Measurements from ENCODE around the gene CPZ. TPM values are rescaled to one million over a fixed set of nuclear protein-coding genes. Genes with fewer than 3 reads are reported as not detected.
"Not testable (repeated sequence)": the region's sequence is repeated elsewhere in the genome, so short reads cannot be mapped to it uniquely, and the experiment has no call there.

CPZ gene
- total RNA-seq, 1 donor from 2014 or later = 32.8 TPM

DNA sequence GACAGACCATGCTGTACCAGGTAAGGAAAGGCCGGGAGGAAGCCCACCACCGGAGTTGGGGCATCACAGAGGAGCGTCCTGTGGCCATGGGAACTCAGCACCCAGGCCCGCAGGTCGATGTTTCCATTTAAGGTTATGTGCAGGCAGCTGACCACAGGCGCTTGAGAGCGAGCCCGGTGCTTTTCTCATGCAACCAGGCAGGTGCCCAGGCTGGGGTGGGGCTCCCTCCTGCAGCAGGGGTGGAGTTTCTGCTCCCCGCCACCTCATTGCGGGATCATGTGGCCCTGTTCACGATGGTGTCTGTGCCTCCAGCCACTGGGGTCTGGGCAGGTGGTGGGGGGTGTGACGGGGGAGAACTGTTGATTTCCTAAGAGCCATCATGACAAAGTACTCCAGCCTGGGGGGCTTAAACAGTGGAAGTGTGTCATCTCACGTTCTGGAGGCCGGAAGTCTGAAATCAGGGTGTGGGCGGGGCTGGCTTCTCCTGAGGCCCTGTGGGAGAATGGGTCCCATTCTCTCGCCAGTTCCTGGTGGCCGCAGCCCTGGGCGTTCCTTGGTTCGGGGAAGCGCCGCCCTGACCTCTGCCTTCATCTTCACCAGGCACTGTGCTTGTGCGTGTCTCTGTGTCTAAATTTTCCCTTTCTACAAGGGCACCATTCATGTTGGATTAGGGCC is 60.9 kb downstream of the CPZ start:
- peaks cover 4% of the 10 kb centered on the region for H3K9me3 Mint-ChIP-seq
- H3K27me3 Mint-ChIP-seq (ENCODE audit: low read depth) = peaks cover 45% of the 10 kb centered on the region
- no peaks in the 10 kb centered on the region for H3K4me1 Mint-ChIP-seq
- H3K4me3 Mint-ChIP-seq = no peak overlapping the region
- H3K36me3 Mint-ChIP-seq = no peaks in the 10 kb centered on the region
- peak; percentile 9 to 33 for DNase-seq (ENCODE audit: low spot score in 2 of 2, unreplicated experiment in 2 of 2)
- H3K27ac Mint-ChIP-seq = no peak overlapping the region
- TF ChIP-seq, protein P1, sequence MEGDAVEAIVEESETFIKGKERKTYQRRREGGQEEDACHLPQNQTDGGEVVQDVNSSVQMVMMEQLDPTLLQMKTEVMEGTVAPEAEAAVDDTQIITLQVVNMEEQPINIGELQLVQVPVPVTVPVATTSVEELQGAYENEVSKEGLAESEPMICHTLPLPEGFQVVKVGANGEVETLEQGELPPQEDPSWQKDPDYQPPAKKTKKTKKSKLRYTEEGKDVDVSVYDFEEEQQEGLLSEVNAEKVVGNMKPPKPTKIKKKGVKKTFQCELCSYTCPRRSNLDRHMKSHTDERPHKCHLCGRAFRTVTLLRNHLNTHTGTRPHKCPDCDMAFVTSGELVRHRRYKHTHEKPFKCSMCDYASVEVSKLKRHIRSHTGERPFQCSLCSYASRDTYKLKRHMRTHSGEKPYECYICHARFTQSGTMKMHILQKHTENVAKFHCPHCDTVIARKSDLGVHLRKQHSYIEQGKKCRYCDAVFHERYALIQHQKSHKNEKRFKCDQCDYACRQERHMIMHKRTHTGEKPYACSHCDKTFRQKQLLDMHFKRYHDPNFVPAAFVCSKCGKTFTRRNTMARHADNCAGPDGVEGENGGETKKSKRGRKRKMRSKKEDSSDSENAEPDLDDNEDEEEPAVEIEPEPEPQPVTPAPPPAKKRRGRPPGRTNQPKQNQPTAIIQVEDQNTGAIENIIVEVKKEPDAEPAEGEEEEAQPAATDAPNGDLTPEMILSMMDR (IDR thresholded peaks at IDR 0.05; ENCODE audit: unreplicated experiment) = no peak

DNA sequence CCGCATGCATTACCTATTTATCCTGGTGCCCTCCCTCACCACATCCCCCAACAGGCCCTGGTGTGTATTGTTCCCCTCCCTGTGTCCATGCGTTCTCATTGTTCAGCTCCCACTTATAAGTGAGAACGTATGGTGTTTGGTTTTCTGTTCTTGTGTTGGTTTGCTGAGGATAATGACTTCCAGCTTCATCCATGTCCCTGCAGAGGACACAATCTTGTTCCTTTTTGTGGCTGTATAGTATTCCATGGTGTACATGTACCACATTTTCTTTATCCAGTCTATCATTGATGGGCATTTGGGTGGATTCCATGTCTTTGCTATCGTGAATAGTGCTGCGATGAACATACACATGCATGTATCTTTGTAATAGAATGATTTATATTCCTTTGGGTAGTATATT is 61.6 kb downstream of the CPZ start:
- H3K4me1 Mint-ChIP-seq; H3K36me3 Mint-ChIP-seq; H3K9me3 Mint-ChIP-seq; H3K4me3 Mint-ChIP-seq; H3K27ac Mint-ChIP-seq; DNase-seq (ENCODE audit: low spot score in 2 of 2, unreplicated experiment in 2 of 2): not testable (repeated sequence)
- peaks cover 46% of the 10 kb centered on the region for H3K27me3 Mint-ChIP-seq (ENCODE audit: low read depth)

DNA sequence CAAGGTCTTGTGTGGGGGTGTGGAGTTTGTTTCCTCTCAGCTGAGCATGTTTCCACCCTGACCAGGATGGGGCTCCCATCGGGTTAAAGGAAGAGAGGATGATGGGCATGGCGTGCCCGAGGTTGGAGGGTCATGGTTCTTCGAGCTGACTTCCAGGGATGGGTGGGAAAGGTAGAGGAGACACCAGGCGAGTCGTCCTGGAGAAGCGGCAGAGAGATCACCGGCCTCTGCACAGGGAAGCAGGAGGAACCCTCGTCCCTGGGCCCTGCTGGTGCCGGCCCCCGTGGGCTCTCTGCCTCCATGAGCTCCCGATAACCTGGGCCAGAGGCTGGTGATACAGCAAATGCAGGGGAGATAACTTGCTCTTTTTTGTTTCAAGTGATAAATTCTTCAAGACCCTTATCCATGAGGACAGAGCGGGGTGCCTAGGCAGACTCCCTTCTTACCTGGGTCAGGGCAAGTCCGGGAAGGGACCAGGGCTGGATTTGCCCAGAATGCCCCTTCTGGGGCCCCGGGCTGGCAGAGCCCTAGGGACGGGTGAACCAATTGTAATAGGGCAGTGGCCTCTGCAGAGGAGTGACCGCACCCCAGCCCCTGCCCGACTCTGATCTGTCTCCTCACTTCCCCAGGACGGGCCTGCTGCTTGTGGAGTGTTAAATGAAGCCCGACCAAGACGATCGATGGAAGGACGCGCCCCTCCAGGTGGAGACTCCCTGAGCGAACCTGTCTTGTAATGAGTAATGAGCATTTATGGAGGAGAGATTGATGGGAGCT is 63.0 kb downstream of the CPZ start:
- Mint-ChIP-seq H3K36me3 (no peaks in the 10 kb centered on the region), H3K4me1 (no peaks in the 10 kb centered on the region)

DNA sequence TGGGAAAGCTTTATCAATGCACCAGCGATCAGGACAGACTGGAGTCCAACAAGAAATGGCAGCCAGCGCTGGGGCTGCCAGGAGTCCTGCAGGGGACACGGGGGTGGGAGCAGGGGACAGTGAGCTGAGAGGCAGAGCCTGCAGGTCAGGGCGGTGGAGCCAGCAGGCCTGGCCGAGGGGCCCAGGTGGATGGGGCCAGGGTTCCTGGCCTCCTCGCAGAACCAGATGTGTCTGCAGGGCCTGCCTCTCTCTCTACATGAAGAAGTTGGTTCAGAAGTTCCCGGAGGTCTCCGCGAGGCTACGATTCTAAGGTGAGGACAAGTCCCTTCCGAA is 63.6 kb downstream of the CPZ start:
- peak; percentile 15 to 35 for DNase-seq (ENCODE audit: low spot score in 2 of 2, unreplicated experiment in 2 of 2)
- Mint-ChIP-seq H3K27ac (no peak overlapping the region), H3K9me3 (peaks cover 4% of the 10 kb centered on the region), H3K4me1 (no peaks in the 10 kb centered on the region), H3K4me3 (no peak overlapping the region), H3K36me3 (no peaks in the 10 kb centered on the region), H3K27me3 (ENCODE audit: low read depth) (peaks cover 46% of the 10 kb centered on the region)
- TF ChIP-seq, protein P1 (IDR thresholded peaks at IDR 0.05; ENCODE audit: unreplicated experiment) = no peak

More for the DNA sequence above, 63.0 kb downstream of the CPZ start:
- no peak overlapping the region for H3K27ac Mint-ChIP-seq
- DNase-seq (ENCODE audit: low spot score in 2 of 2, unreplicated experiment in 2 of 2) = peak in 1 of 2 experiments; percentile 29
- peaks cover 4% of the 10 kb centered on the region for H3K9me3 Mint-ChIP-seq
- peaks cover 44% of the 10 kb centered on the region for H3K27me3 Mint-ChIP-seq (ENCODE audit: low read depth)
- H3K4me3 Mint-ChIP-seq = no peak overlapping the region
- TF ChIP-seq, protein P1 (IDR thresholded peaks at IDR 0.05; ENCODE audit: unreplicated experiment) = no peak

DNA sequence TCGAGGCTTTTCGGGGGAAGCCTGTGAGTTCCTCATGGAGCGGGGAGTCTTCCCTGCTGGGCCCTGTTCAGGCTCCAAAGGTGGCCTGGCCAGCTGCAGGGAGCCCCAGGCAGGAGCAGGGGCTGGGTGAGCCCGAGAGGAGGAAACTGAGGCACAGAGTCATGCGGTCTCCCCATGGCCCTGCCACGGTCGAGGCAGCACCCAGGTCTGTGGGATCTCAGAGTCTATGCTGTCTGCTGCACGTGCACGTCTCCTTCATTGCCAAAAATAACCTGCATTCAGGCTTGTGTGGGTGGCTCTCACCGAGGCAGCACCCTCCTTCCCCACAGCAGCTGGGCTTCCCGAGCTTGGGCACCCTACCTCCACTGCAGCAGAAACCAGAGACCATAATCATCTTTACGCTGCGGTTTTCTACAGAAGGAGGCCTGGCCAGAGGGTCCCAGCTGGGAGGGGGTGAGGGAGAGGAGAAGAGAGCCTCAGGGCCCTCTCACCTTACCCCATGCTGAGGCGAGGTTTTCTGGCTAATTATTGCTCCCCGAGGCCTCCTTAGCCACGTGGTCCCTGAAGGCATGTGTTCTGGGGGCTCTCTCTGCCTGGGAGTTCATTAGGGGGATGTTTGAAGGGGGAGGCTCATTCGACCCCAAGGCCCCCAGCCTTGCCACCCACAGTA is 64.3 kb downstream of the CPZ start:
- Mint-ChIP-seq H3K27me3 (ENCODE audit: low read depth) (peaks cover 50% of the 10 kb centered on the region), H3K27ac (no peak overlapping the region), H3K9me3 (peaks cover 4% of the 10 kb centered on the region), H3K36me3 (no peaks in the 10 kb centered on the region), H3K4me1 (no peaks in the 10 kb centered on the region), H3K4me3 (no peak overlapping the region)
- TF ChIP-seq, protein P1 (IDR thresholded peaks at IDR 0.05; ENCODE audit: unreplicated experiment) = no peak
- DNase-seq (ENCODE audit: low spot score in 2 of 2, unreplicated experiment in 2 of 2) = peak; percentile 14 to 16
